ENCODE measurements around the gene USP26.
"Not testable (repeated sequence)": the region's sequence is repeated elsewhere in the genome, so short reads cannot be mapped to it uniquely, and the experiment has no call there.

USP26 gene

GRCh38 chrX:133097031-133097430 lies at the start of gene USP26:
Gene USP26 (minus strand): TSS chrX:133097109. CDS start chrX:133028220, 68,889 bp downstream.
- no peak for DNase-seq

- no peak for DNase-seq
Measured at GRCh38 chrX:133134282-133134681, 37.4 kb upstream of the USP26 start.

- DNase-seq = no peak
Measured at GRCh38 chrX:133120406-133120805, 23.5 kb upstream of the USP26 start.

- no peak for DNase-seq
Measured at GRCh38 chrX:133094098-133094731, 2.7 kb downstream of the USP26 start.

- no peak for DNase-seq
Measured at GRCh38 chrX:133090236-133090809, 6.6 kb downstream of the USP26 start.

GRCh38 chrX:133089411-133089810 lies 7.5 kb downstream of the USP26 start:
- no peak for DNase-seq

- no peak for DNase-seq
Measured at GRCh38 chrX:133085785-133086184, 11.1 kb downstream of the USP26 start.

GRCh38 chrX:133085056-133085455 lies 11.9 kb downstream of the USP26 start:
- DNase-seq = not testable (repeated sequence)

GRCh38 chrX:133083899-133084298 lies 13.0 kb downstream of the USP26 start:
- no peak for DNase-seq

- DNase-seq = no peak
Measured at GRCh38 chrX:133081990-133082389, 14.9 kb downstream of the USP26 start.

- DNase-seq = not testable (repeated sequence)
Measured at GRCh38 chrX:133077856-133078255, 19.1 kb downstream of the USP26 start.

GRCh38 chrX:133072566-133072965 lies 24.3 kb downstream of the USP26 start:
- no peak for DNase-seq

- no peak for DNase-seq
Measured at GRCh38 chrX:133068461-133068860, 28.4 kb downstream of the USP26 start.

GRCh38 chrX:133056341-133056740 lies 40.6 kb downstream of the USP26 start:
- no peak for DNase-seq

- no peak for DNase-seq
Measured at GRCh38 chrX:133054761-133055405, 42.0 kb downstream of the USP26 start.

GRCh38 chrX:133053861-133054598 lies 42.9 kb downstream of the USP26 start:
- DNase-seq = no peak

- DNase-seq = no peak
Measured at GRCh38 chrX:133048751-133049150, 48.2 kb downstream of the USP26 start.

GRCh38 chrX:133046601-133047000 lies 50.3 kb downstream of the USP26 start:
- DNase-seq = no peak

GRCh38 chrX:133045986-133046385 lies 50.9 kb downstream of the USP26 start:
- DNase-seq = no peak

- not testable (repeated sequence) for DNase-seq
Measured at GRCh38 chrX:133044145-133044786, 52.6 kb downstream of the USP26 start.

GRCh38 chrX:133042260-133042659 lies 54.6 kb downstream of the USP26 start:
- no peak for DNase-seq

- no peak for DNase-seq
Measured at GRCh38 chrX:133033010-133033409, 63.9 kb downstream of the USP26 start.

GRCh38 chrX:133018229-133018628 lies 78.7 kb downstream of the USP26 start:
- no peak for DNase-seq
